Activated CD8-positive, alpha-beta memory T cell treated with anti-CD3 and anti-CD28 coated beads for 48 hours (primary cell): Measurements from ENCODE around the gene IRF3.

ENCODE experiments used
- DNase-seq, 3 experiments: peaks; one replicate each; pipeline ENCODE4 v3.0.0-alpha.2; 2020; ENCODE audit warnings: low read depth in 2 of 3, low spot score in 2 of 3

IRF3 gene, protein sequence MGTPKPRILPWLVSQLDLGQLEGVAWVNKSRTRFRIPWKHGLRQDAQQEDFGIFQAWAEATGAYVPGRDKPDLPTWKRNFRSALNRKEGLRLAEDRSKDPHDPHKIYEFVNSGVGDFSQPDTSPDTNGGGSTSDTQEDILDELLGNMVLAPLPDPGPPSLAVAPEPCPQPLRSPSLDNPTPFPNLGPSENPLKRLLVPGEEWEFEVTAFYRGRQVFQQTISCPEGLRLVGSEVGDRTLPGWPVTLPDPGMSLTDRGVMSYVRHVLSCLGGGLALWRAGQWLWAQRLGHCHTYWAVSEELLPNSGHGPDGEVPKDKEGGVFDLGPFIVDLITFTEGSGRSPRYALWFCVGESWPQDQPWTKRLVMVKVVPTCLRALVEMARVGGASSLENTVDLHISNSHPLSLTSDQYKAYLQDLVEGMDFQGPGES

DNA sequence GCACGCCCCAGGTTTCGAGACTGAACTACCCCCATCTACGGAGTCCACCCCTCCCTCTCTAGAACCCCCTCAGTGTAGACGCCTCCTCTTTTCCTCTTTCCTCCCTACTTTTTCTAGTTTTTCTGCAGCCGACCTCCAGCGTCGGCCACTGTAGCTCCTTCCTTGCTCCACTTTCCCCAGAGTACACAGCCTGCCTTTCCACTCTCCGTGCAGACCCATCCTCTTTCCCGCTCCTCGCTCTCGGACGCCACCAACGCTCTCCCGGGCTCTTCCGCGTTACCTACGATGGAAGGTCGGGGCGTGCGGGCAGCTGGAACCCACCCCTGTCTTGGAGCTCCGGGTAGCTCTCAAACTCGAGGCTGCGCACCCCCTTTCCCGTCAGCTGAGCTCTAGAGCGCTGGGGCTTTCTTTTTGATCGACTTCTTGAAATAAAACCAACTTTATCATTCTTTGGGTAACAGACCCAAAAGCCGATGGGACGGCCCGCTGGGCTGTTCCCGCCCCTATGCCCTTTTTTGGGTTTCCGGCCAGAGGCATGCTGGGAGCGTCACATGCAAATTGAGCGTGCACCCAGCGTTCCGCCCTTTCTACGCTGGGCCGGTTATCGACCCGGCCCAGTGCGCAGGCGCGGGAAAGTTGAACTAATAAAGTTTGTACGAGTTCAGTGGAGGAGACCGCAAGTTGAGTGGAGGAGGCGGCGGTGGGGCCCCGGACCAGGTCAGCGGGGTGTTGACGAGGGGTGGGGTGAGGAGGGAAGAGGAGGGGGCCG is at the start of gene IRF3, which contains the start of gene BCL2L12:
IRF3 (minus strand) TSS at position 507 of the 769 bp plus-strand sequence. CDS start 1,019 bp downstream, outside the sequence.
BCL2L12 (plus strand) TSS at position 583 of the 769 bp plus-strand sequence. CDS start 760 bp downstream, outside the sequence.
- peak; percentile 96 to 98 (median 98) for DNase-seq

DNA sequence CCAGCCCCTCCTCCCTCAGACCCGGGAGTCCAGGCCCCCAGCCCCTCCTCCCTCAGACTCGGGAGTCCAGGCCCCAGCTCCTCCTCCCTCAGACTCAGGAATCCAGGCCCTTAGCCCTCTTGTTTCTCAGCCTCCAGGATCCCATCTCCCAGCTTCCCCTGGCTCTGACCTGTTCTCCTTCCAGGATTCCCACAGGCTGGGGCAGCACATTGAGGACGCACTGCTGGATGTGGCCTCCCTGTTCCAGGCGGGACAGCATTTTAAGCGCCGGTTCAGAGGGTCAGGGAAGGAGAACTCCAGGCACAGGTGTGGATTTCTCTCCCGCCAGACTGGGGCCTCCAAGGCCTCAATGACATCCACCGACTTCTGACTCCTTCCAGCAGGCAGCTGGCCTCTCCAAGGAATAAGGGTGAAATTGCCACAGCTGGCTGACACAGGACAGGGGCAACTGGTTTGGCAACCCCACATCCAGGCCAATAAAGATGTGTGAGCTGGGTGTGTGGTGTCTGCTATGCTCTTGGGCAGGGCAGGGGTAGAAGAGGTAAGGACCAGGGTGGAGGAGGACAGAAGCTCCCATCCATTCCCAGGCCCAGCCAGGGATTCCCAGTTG is 47.7 kb upstream of the IRF3 start:
- no peak for DNase-seq

DNA sequence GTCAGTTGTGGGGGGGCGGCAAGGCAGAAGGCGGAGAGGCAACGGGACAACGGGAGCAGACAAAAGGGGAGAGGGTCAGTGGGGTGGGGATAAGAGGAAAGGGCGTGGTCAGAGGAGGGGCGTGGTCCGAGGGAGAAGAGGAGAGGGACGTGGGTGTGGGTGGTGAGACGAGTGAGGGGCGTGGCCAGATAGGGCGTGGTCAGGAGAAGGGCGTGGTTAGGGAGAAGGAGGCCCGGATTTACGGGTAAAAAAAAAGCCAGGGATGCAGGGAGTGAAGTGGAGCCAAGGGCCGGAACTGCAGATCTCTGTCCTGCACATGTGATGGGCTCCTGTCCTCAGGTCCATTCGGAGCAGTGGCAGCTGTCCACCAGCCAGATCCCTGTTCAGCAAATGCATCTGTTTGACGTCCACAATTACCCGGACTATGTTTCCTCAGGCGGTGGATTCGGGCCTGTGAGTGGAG is 46.8 kb upstream of the IRF3 start:
- no peak for DNase-seq

DNA sequence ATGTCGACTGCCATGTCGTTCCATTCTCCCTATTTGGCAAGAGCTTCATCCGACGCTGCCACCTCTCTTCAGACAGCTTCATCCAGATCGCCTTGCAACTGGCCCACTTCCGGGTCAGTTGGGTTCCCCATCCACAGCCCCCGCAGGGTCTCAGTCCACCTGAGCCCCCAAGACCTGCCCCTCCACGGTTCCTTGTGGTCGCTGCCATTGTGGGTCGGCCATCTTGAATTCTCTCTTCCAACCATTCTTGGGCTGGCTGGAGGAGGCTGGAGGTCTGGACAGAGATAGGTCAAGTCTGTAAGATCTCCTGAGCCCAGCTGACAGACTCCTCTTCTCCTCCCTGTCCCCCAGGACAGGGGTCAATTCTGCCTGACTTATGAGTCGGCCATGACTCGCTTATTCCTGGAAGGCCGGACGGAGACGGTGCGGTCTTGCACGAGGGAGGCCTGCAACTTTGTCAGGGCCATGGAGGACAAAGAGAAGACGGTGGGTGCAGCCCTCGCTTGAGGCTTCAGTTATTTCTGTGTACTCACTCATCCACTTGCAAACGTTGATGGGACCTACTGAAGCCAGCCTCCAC is 44.8 kb upstream of the IRF3 start:
- no peak for DNase-seq

DNA sequence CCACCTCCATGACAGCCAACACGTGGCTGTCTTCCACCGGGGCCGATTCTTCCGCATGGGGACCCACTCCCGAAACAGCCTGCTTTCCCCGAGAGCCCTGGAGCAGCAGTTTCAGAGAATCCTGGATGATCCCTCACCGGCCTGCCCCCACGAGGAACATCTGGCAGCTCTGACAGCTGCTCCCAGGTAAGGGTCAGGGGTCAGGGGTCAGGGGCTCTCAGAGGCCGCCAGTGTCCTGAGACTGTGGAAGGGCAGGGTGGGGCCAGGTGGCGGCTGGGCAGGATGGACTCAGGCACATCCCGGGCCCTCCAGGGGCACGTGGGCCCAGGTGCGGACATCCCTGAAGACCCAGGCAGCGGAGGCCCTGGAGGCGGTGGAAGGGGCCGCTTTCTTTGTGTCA is 40.3 kb upstream of the IRF3 start:
- DNase-seq: no peak

DNA sequence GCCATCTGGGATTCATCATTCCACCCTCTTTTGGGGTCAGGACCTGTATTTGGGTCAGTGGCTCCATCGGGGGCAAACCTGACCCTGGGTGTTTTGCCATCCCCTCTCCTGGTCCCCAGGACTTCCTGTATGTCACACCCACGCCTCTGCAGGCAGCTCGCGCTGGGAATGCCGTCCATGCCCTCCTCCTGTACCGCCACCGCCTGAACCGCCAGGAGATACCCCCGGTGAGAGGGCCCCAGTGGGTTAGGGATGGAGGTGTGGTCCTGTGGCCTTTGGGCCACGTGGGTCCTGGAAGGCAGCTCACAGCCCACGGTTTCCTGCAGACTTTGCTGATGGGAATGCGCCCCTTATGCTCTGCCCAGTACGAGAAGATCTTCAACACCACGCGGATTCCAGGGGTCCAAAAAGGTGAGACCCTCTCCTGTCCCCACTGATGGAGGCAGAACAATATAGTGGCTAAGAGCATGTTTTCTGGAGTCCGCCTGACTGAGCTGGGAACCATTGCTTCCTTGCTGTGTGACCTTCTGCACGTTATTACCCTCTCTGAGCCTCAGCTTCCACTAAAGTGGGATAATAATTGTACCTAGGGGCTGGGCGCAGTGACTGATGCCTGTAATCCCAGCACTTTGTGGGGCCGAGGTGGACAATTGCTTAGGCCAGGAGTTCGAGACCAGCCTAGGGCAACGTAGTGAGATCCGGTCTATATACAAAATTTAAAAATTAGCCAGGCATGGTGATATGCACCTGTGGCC is 39.4 kb upstream of the IRF3 start:
- no peak for DNase-seq

DNA sequence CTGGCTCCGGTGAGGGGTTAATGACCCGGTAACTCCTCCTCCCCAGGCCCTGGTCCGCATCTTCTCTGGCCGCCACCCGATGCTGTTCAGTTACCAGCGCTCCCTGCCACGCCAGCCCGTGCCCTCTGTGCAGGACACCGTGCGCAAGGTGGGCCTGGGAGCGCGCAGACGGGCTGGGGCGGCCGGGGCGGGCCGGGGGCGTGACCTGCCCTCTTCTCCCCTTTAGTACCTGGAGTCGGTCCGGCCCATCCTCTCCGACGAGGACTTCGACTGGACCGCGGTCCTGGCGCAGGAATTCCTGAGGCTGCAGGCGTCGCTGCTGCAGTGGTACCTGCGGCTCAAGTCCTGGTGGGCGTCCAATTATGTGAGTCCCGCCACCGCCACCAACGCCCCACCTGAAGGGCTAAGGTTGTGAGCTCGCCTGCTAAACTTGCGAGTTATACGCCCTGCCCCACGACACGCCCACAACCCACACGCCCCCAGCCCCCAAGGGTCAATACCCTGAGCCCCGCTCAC is 35.7 kb upstream of the IRF3 start:
- no peak for DNase-seq

DNA sequence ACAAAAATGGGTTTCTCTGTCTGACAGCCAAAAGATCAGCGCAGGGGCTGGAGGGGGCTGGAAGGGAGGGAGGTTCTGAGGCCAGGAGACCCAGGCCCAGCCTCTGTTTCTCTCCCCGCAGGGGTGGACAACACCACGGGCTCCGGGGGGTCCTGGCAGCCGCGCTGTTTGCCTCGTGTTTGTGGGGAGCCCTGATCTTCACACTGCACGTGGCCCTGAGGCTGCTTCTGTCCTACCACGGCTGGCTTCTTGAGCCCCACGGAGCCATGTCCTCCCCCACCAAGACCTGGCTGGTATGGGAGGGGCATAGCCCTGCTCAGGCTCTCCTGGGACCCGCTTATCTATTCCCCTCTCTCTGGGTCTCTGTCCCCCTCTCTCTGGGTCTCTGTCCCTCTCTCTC is 34.9 kb upstream of the IRF3 start:
- no peak for DNase-seq

DNA sequence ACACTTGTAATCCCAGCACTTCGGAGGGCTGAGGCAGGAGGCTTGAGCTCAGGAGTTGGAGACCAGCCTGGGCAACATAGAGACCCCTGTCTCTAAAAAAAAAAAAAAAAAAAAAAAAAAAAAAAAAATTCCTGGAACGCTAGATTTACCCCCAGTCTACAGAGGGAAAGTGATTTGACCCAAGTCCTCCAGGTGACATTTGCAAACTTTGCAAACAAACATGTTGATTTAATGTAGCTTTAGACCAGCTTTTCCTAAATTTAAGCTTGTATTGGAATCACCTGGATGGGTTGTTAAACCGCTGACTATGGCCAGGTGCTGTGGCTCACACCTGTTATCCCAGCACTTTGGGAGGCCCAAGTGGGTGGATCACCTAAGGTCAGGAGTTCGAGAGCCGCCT is 33.7 kb upstream of the IRF3 start:
- DNase-seq: no peak

DNA sequence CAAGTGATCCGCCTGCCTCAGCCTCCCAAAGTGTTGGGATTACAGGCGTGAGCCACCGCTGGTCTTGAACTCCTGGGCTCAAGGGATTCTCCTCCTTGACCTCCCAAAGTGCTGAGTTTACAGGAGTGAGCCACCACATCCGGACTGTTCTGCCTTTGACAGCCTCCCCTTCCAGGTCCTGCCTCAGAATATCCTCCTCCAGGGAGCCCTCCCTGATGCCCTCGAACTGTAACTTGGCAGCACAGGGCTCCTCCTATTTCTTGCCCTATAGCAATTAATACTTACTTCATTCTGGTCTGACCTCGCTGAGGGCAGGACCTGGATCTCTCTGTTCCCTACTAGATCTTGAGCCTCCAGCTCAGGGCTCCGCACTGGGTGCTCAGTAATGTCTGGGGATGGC is 31.2 kb upstream of the IRF3 start:
- no peak for DNase-seq

DNA sequence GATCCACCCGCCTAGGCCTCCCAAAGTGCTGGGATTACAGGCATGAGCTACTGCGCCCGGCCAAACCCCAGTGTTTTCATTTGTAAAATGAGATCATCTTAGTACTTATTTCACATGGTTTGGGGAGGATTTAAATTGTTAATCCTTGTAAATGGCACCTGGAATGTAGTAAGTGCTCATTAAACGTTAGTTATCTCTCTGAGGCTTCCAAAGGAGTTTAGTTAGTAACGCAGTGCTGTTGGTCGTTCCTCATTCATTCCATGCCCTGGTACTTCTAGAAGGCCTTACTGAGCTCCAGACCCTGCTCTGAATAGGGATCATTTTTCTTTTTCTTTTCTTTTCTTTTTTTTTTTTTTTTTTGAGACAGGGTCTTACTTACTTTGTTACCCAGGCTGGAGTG is 30.5 kb upstream of the IRF3 start:
- DNase-seq: no peak

DNA sequence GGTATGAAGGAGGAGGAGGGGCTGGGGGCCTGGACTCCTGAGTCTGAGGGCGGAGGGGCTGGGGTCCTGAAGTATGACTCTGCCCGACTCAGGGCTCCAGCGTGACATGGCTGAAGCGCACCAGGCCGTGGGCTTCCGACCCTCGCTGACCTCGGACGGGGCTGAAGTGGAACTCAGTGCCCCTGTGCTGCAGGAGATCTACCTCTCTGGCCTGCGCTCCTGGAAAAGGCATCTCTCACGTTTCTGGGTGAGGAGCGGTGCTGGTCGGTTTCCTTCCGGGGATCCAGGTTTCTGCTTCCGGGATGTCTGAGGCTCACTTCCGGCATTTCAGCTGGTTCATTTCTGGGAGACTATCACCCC is 26.5 kb upstream of the IRF3 start:
- no peak for DNase-seq

DNA sequence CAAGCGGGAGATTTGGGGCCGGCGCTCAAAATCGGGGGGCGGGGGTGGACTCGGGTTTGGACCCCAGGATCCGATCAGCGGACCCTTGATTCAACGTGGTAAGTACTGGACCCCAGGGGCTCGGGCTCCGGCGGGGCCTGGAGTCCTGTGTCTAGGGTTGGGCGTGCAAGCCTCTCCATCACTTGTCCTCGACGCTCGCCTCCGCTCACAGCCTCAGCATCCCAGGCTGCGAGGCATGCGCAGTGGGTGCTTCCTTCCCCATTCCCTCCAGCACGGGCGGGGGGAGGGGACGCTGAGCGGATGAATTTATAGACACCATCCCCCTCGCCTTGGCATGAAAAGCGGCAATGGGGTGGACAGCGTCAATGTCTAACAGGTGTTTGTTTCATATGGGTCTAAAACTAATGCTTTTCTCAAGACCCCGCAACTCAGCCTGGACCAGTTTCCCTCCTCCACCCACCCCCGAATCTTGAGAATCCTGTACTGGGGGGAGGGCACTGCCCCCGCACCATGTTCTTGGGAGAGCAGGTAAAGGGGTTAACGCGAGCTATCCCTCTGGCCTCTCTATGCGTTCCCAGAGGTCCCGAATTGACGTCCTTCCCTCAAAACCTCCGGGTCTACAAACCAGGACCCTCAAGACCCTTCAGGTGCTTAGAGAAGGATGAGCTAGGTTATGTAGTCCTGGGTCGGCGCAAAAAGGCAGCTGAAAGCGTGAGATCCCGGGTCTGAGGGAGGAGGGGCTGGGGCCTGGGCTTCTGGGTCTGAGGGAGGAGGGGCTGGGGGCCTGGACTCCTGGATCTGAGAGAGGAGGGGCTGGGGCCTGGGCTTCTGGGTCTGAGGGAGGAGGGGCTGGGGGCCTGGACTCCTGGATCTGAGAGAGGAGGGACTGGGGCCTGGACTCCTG is 25.8 kb upstream of the IRF3 start:
- DNase-seq: no peak

DNA sequence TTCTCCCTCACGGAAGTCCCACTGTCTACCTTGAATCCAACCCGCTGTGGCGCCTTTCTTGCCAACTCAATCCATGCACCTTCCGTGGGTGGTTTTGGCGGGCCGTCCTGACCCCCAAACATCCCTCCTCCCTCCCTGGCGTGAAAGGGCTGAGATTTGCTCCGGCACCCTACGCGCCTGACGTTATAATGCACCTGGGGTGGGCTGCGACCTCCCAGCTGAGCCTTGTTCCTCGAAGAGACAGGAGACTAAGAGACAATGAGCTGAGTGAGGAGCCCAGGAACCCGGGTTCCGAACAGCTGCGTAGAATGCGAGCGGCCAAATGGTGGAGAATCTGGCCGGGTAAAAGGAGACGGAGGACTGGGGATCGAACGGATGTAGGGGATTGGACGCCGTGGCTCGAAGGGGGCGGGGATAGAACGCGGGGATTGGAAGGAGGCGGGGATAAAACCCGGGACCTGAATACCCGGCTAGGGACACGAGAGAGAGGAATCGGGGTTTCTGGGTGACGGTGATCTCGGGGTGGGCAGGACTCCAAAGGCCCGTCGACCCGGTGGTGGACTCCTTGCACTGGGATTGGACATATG is 25.1 kb upstream of the IRF3 start, which contains the start of gene CPT1C:
CPT1C (plus strand) TSS at position 461 of the 587 bp plus-strand sequence. CDS start 1,137 bp downstream, outside the sequence.
- no peak for DNase-seq

DNA sequence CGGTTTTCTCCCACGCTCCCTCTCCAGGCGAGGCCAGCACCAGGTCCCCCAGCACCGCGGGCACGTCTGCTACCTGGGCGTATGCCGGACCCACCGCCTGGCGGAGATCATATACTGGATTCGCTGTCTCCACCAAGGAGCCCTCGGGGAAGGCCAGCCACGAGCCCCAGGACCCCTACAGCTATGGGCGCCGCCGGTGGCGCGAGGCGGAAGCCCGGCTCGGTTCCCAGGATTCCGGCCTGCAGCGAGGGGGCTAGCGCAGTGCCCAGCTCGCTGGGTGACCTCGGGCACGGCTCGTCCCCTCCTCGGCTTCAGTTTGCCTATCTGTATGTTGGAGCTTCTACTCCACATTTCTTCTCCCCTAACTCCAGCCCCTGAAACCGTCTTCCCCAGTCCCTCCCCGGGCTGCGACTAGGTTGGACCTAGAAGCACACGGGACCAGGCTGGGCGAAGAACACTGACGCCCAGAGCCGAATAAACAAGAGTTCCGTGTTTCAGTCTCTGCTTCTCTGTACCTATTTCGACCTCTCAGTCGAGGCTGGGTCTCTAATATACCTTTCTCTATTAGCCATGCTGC is 24.5 kb upstream of the IRF3 start:
- DNase-seq: no peak

DNA sequence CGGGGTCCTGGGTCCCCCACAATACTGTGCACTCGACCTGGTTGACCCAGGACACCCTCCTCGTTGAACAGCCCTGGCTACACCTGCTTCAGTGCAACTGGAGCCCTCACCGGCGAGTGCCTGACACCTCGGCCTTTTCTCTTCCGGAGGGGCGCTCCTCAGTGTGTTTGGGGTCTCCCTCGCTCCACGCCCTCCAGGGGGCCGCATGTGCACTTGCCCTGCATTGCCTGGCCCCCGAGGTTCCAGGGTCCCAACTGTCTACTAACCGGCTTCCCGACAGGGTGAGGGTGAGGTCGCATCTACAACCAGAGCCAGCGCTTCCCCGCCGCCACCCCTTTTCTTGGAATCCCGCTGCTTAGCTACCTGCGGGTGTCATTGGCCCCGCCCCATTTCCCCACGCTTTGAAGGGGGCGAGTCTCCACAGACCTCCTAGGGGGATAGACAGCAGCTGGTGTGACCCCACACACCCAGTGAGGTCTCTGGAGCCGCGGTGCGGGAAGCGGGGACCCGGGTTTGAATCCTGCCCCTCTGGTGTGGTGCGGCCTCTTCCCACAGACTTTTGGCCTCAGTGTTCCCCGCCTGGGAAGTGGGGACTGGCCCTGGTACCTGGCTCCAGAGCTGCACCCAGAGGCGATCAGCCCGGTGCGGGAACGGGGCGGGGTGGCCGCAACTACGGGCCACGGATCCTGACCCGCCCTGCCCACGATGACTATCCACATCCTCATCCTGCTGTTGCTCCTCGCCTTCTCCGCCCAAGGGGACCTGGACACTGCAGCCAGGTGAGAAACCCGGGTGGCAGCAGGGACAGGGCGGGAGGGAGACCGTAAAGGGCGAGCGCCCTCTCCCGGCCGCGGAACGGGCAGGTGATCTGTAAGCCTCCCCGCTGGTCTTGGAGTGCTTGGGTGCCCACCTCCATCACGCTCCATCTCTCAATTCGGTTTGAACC is 23.7 kb upstream of the IRF3 start, which contains the start of gene ADM5:
ADM5 (plus strand) TSS at position 462 of the 946 bp plus-strand sequence; CDS start at position 706, 244 bp downstream.
- no peak for DNase-seq

DNA sequence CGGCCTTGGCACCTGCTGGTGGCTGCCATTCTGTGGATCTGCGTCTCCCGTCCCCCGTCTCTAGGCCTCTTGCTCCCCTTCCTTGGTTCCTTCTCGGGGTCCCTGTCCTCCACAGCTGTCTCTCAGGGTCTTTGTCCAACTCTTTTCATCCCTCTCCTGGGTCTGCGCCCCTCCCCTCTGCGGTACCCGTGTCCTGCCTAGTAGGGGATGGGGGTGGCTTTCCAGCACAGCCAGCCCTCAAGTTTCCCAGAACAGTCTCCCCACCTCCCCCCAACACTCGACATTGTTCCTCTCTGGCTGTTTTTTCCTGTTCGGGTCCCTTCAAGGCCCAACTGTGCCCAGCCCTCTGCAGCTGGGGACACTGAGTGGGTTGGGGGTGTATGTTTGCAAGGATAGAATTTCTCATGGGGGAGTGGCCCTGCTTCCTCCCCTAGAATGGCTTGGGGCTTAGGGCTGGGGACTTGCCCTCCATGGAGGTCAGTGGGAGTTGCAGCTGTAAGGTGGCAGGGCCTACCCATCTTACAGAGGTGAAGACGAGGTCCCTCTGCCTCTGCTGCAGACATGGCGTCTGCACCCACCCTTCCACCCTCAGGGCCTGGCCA is 23.0 kb upstream of the IRF3 start:
- no peak for DNase-seq
